Activated naive CD8-positive, alpha-beta T cell treated with anti-CD3 and anti-CD28 coated beads, Interleukin-2, amount 50 U/mL, for 16 hours (primary cell): ENCODE data around the gene NANOS2.

Experiments used
- DNase-seq: peaks from one replicate; pipeline ENCODE4 v3.0.0-alpha.2; 2020; ENCODE audit warnings: low read depth, low spot score

NANOS2 gene

DNA sequence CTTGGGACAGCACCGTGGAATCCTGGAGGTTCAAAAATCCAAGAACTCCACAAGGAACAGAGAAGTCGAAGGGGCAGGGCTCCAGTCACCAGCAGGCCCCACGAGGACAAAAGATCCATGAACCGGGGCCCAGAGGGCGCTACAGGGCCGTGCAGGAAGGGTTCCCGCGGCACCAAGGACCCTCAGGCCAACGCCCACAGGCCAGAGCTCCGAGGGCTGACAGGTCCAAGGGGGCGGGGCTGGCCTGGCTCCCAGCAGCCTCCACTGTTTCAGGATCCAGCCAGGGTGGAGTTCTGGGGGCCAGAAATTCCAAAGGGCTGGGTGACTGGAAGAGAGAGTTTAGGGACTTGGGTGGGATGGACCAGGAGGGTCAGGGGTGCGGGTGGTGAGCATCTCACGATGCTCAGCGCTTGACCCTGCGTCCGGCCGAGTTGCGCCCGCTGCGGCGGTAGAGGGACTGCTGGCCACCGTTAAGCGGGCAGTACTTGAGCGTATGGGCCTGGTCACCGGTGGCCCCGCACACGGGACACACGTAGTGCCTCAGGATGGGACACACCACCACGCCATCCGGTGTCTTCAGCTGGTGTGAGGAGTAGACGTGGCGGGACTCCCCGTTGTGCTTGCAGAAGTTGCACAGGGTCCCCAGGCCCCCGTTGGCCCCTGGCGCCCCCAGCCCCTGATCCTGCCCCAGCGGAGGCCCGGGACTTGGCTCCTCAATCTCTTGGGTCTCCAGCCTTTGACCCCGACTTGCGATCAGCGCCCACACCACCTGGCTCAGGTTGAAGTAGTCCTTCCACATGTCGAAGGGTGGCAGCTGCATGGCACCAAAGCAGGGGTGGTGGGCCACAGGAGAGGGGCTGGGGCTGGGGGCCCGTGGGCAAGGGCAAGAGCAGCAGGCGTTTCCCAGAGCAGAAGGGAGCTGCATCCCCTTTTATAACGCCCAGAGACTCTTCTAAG lies at the start of gene NANOS2:
Gene NANOS2 (minus strand): TSS at position 905 of the 957 bp plus-strand sequence. CDS start 85 bp downstream, at position 820.
- no peak for DNase-seq

DNA sequence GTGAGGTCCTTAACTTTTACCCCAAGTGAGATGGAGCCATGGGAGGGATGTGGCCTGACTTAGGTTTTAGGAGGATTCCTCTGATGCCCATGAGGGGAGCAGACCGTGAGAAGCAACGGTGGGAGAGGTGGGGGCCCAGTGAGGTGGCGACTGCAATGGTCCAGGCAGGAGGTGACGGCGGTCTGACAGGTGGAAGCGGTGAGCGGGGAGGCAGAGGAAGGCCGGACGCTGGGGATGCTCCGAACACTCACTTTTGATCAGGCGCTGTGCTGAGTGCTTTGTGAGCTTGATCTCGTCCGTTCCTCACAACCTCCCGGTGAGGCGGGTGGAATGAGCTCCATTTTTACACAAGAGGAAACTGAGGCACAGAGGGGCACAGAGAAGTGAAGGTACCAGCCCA lies 47.4 kb upstream of the NANOS2 start:
- no peak for DNase-seq

DNA sequence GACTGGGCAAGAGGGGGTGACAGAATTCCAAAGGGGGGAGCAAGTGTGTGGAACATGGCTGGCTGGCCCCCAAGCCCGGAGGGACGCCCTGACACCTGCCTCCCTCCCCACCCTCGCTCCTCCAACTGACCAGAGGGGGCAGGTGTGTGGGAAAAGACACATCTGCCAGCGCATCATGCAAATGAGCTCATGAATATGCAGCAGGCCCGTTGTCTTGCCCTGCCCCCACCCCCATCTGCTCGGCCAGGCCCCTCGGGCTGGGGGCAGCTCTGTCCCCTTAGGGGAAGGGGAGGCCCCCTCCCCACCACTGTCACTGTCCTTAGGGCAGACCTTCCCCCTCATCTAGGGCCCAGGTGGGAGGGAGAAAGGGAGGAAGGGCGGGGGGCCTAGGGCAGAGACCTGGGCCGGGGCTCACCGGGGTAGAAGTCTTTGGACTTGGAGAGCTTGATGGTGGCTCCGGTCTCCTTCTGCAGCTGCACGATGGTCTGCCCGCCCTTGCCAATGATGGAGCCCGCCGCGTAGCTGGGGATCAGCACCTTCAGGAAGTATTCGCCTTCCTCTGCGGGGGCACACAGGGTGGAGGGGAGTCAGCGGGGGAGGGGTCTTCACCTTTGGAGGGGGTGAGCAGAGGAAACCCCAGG lies 46.1 kb upstream of the NANOS2 start:
- DNase-seq: no peak

DNA sequence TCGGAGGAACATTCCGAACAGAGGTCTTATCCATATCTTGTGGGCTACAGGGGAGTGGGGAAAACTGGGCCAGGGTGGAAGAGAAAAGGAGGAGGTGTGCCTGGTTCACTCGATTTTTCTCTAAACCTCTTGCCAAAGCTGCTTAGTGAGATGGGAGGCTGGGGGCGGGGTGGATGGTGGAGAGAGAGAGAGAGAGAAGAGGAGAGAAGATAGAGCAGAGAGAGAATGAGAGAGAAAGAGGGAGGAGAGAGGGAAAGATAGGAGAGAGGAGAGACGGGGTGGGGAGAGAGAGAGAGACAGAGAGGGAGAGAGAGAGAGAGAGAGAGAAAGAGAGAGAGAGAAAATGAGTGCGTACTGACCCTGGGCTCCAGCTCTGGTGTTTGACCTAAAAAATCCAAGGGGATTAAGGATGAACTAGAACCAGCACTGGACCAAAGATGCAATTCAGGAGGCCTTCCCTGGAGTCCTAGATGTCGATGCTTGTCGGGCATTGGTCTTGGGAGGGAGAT lies 45.0 kb upstream of the NANOS2 start:
- DNase-seq: no peak

DNA sequence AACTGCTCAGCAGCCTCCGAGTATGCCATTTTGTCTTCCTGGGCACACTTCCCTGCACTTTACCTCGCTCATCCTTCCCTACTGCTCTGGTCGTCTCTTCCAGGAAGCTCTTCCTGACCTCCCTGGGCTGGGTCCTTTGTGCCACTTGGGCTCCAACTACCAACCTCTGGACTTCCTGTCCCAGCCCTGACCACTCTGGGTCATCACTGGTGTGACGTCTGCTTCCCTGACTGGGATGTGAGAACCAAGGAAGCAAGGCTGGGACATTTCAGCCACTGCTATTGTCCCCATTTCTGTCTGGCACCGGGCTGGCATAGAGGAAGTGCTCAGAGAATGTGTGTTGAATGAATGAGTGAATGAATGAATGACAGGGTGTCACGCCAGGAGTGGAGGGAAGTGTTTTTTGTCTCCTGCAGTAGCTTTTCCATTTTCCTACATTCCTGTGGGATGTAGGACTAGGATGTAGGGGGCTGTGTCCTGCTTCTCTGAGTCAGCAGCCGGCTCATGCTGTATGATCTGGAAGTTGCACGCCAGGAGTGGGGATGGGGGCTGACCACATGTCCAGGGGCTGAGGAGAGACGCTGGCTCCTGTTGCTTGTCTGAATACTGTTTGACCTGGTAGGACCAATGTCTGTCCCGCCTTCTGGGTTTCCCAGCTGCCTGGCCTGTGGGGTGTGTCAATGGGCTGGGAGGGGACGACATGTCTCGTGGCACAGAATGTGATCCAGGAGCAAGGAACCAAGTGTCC lies 44.4 kb upstream of the NANOS2 start:
- DNase-seq: no peak

- DNase-seq: no peak
Measured at GRCh38 chr19:45958320-45958719, 43.7 kb upstream of the NANOS2 start.

- no peak for DNase-seq
Measured at GRCh38 chr19:45955905-45956608, 41.5 kb upstream of the NANOS2 start.

DNA sequence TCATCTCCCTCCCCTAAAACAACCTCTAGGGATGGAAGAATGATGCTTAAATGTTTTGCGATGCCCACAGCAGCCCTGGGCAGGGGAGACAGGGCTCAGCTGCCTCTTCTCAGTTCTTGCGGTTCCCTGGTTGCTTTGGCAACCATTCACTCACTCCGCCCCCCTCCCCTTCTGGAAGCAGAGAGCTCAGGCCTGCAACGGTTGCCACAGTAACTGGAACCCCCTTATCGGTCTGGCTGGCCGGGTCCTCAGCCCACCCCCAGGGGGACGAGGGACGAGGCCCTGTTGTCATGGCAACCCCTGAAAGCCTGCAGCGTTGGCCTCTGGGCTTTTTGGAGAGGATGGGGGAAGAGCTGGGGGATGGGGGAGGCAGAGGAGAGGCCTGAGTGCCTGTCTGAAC lies 39.6 kb upstream of the NANOS2 start:
- no peak for DNase-seq

DNA sequence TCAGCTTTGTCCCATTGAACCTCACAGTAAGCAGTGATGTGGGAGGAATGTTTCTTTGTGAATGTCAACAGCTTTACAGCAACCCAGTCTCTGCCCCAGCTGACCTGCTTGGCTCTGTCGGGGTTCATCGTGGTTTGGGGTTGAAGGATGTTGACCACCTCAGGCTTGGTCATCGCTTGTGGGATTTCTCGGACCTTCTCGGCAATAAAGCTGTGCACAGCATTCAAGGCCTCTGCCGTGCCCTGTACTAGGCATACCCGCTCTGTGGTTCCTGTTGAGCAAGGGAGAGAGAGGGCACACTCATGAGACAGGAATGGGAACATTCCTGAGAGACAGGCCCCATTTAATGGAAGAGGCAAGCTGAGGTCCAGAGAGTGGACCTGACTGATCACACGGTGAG lies 39.1 kb upstream of the NANOS2 start:
- no peak for DNase-seq

- DNase-seq: no peak
Measured at GRCh38 chr19:45952686-45953505, 38.3 kb upstream of the NANOS2 start.

DNA sequence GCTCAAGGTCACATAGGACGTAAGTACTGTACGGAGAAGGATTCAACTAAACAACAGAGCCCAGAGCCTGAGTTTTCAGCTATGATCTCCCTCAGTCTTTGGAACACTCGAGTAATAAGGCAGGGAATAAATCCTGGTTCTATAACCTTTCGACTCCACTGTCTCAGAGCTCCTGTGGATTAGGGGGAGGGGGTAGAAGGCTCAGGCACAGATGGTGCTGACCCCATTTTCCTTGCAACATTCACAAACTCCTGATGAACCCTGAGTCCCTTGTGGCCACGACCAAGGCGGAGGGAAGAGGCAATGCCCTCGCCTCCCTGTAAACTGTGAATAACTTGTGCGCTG lies 37.7 kb upstream of the NANOS2 start:
- no peak for DNase-seq

DNA sequence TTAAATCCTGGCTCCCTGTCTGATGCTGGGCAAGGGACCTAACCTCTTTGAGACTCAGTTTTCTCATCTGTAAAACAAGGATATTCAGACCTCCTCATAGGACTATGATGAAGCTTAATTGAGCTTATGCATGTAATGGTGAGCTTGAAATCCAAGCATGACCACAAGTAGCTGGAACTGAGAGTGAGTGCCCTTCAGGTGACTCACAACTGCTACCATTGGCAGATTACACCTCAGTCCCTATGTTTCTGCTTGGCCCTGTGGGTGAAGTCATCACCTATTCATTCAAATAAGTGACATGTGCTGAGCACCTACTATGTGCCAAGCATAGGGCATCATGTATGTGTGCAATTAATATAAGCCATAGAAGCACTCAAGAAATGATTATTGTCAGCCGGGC lies 33.3 kb upstream of the NANOS2 start:
- DNase-seq: no peak

DNA sequence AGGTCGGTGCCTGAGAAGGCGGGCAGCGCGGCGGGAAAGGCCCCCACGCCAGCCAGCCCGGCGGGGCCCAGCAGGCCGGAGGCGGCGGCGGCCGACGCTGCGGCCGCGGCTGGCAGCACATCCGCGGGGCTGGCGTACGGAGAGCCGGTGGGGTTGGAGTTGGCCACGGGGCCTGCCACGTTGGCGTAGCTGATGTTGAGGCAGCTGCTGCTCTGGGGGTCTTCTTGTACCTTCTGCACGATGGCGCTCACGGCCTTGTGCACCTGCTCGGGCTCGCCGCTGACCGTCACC lies 25.9 kb upstream of the NANOS2 start:
- DNase-seq: no peak

DNA sequence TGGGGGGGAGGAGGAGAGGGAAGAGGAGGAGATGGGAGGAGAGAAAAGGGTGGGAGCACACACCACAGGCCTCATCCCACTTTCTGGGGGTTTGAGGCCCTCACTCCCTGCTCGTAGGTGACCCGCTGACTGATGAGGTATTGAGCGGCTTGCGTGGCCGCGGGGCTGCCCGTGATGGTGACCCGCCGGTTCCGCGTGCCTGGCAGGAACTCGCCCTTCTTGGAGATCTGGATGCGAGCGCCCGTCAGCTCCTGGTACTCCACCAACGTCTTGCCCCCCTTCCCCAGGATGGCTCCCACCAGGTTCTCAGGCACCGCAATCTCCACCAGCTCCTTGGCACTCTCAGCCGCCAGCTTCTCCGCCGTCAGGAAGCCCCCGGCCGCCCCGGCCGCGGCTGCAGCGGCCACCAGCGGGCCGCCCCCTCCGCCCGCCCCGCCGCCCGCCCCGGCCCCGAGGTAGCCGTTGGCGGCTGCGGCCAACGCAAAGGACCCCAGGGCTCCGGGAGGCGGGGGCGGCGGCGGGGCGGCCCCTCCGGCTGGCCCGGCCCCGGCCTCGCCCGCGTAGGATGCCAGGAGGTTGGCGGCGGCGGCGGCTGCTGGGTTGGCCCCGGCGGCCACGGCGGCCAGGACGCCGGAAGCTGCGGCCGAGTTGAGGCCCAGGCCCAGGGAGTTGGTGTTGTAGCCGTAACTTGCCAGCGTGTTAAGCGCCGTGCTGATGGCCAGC lies 25.4 kb upstream of the NANOS2 start:
- no peak for DNase-seq

DNA sequence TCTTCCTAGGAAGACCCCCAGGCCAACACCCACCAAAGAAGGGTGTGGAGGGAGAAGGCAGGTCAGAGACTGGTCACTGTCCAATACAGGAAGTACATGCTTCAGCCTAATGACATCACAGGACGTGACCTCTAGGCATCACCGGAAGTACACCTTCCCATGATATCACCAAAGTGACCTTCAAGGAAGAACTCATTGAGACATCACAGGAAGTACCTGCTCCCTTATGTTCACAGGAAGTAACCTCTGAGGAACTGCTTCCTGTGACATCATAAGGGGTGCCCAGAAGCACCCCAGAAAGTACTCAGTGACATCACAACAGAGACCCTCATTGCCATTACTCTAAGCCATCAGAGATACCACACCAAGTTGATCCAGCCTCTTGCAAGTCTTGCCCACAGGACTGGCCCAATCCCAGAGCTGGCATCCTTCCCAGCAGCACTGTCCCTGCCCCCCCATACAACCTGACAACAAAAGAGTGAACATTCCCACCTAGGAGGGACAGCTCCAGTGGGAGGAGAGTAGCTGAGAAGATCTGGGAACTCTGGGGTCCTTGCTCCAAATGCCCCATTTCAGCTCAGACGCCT lies 24.2 kb upstream of the NANOS2 start:
- no peak for DNase-seq

GRCh38 chr19:45935267-45935666 lies 20.7 kb upstream of the NANOS2 start:
- DNase-seq: no peak

GRCh38 chr19:45934551-45935230 lies 20.1 kb upstream of the NANOS2 start:
- no peak for DNase-seq

GRCh38 chr19:45933759-45934158 lies 19.2 kb upstream of the NANOS2 start:
- no peak for DNase-seq

DNA sequence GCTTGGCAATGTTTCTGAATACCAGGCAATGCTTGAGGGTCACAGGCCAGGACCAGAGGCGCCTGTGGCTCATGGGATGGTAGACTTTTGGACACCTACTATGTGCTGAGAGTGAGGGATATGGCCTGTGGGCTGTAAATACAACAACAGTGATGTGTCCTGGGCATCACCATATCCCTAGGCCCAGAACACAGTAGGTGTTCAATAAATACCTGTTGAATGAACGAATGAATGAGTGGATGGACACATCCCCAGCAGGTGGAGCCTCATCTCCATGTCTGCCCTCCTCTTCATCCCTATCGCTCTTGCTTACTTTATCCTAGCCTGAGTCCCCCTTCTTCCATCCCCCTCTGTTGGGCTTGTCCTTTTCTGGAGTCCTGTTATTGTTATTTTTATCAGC lies 16.5 kb upstream of the NANOS2 start:
- no peak for DNase-seq
